K562 (cell line): ENCODE measurements around the gene CARM1. TPM values are rescaled to one million over a fixed set of nuclear protein-coding genes. Genes with fewer than 3 reads are reported as not detected.
A peak's percentile ranks its signal among the peaks of the same experiment; 100 is the strongest.

ENCODE experiments used
- ARID2 ChIP-seq: fragments of 450-650 bp; IDR thresholded peaks from 2 replicates; pipeline ENCODE4 v1.6.1; 2017; ENCODE audit warnings: antibody characterized with exemption, mild to moderate bottlenecking
- ARNT ChIP-seq, 2 experiments: fragments of 450-650 bp; IDR thresholded peaks; 2 replicates each; pipeline ENCODE4 v1.6.1; 2016; ENCODE audit warnings: mild to moderate bottlenecking in 1 of 2
- CBFB ChIP-seq: sonication (generic); formaldehyde crosslinking; IDR thresholded peaks from 2 replicates; pipeline ENCODE4 v1.4.0; 2020; ENCODE audit warnings: mild to moderate bottlenecking, missing genetic modification reagents
- CBX5 ChIP-seq: IDR thresholded peaks from 2 replicates; pipeline ENCODE4 v1.6.1; 2014; ENCODE audit warnings: low read depth, borderline replicate concordance
- CXXC5 ChIP-seq: fragments of 250-450 bp; sonication (Bioruptor Pico); IDR thresholded peaks from 2 replicates; pipeline ENCODE4 v1.8.0; 2022; ENCODE audit warnings: inconsistent platforms, mild to moderate bottlenecking, moderate library complexity
- GATA2 ChIP-seq: sonication (generic); formaldehyde crosslinking; IDR thresholded peaks from 2 replicates; pipeline ENCODE4 v1.4.0; 2020; ENCODE audit warnings: mild to moderate bottlenecking, missing genetic modification reagents
- GMEB1 ChIP-seq: fragments of 250-450 bp; sonication (Bioruptor Pico); IDR thresholded peaks from 2 replicates; pipeline ENCODE4 v1.4.0; 2020; ENCODE audit warnings: mild to moderate bottlenecking
- KLF13 ChIP-seq: fragments of 450-650 bp; IDR thresholded peaks from 2 replicates; pipeline ENCODE4 v1.6.1; 2016; ENCODE audit warnings: missing genetic modification characterization, low read depth, mild to moderate bottlenecking, missing compliant biosample characterization, moderate library complexity, borderline replicate concordance
- NR4A1 ChIP-seq, 2 experiments: fragments of 250-450 bp in 1 of 2; fragments of 450-650 bp in 1 of 2; sonication (Bioruptor Pico) in 1 of 2; IDR thresholded peaks; 2 replicates each; pipeline versions ENCODE4 v1.4.0 to v1.6.1; 2016 to 2020; ENCODE audit warnings: mild to moderate bottlenecking in 2 of 2, missing compliant biosample characterization in 1 of 2, missing genetic modification characterization in 1 of 2, moderate library complexity in 1 of 2
- PHB ChIP-seq: fragments of 250-450 bp; sonication (Bioruptor Pico); IDR thresholded peaks from 2 replicates; pipeline ENCODE4 v1.5.0; 2021
- PML ChIP-seq: IDR thresholded peaks from 2 replicates; pipeline ENCODE4 v1.6.1; 2012; ENCODE audit warnings: low read length, inconsistent platforms
- RB1 ChIP-seq: fragments of 450-650 bp; IDR thresholded peaks from 2 replicates; pipeline ENCODE4 v1.6.1; 2017; ENCODE audit warnings: low read depth, mild to moderate bottlenecking
- SAFB2 ChIP-seq: fragments of 200-400 bp; formaldehyde crosslinking; IDR thresholded peaks from 2 replicates; pipeline ENCODE4 v1.6.1; 2018; ENCODE audit warnings: borderline replicate concordance, low read length, low read depth, moderate library complexity; ENCODE audit not compliant: severe bottlenecking
- SIN3B ChIP-seq: fragments of 450-650 bp; IDR thresholded peaks from 2 replicates; pipeline ENCODE4 v1.6.1; 2017; ENCODE audit warnings: low read depth, mild to moderate bottlenecking, moderate library complexity
- SMC3 ChIP-seq: conservative IDR thresholded peaks from 2 replicates; pipeline ENCODE4 v1.6.1; 2011; ENCODE audit warnings: low read depth, low read length, improper control_type of control experiment; ENCODE audit not compliant: insufficient read depth
- SUPT5H ChIP-seq: fragments of 450-650 bp; IDR thresholded peaks from 2 replicates; pipeline ENCODE4 v1.6.1; 2016
- ZBTB34 ChIP-seq: fragments of 250-450 bp; sonication (Bioruptor Pico); IDR thresholded peaks from 2 replicates; pipeline ENCODE4 v1.8.0; 2021; ENCODE audit warnings: mild to moderate bottlenecking, moderate library complexity
- ZFPM2 ChIP-seq: fragments of 250-450 bp; sonication (Bioruptor Pico); IDR thresholded peaks from 2 replicates; pipeline ENCODE4 v1.5.1; 2022; ENCODE audit warnings: mild to moderate bottlenecking
- ZKSCAN8 ChIP-seq: fragments of 200-800 bp; sonication (Bioruptor generic); IDR thresholded peaks from 2 replicates; pipeline ENCODE4 v1.6.1; 2016; ENCODE audit warnings: missing genetic modification characterization, missing compliant biosample characterization
- ZNF3 ChIP-seq: fragments of 250-450 bp; sonication (Bioruptor Pico); IDR thresholded peaks from 2 replicates; pipeline ENCODE4 v1.5.0; 2021; ENCODE audit warnings: mild to moderate bottlenecking, moderate library complexity
- ZNF561 ChIP-seq: fragments of 450-650 bp; formaldehyde crosslinking; conservative IDR thresholded peaks from 2 replicates; pipeline ENCODE4 v1.4.0; 2020; ENCODE audit warnings: mild to moderate bottlenecking, moderate library complexity
- ZNF644 ChIP-seq: fragments of 200-800 bp; sonication (Bioruptor generic); IDR thresholded peaks from 2 replicates; pipeline ENCODE4 v1.6.1; 2016; ENCODE audit warnings: low read depth, missing genetic modification characterization, missing compliant biosample characterization
- ZNF764 ChIP-seq: fragments of 250-450 bp; sonication (Bioruptor Pico); IDR thresholded peaks from 2 replicates; pipeline ENCODE4 v1.4.0; 2020; ENCODE audit warnings: low read depth, mild to moderate bottlenecking, moderate library complexity
- polyA plus RNA-seq, 8 experiments: library from polyadenylated mRNA; depleted of rRNA in 4 of 8; stranded (reverse) in 5 of 8; unstranded in 3 of 8; fragments of >200 nt; fragmentation: Nextera tagmentation in 2 of 8; fragmentation: Illumina TruSeq in 1 of 8; extraction: Ambion mirVana in 2 of 8; extraction: Trizol in 1 of 8; gene quantifications; 2 replicates each; pipeline versions ENCODE4 v1.2.1 to v1.2.3, GENCODE V29; 2011 to 2014; ENCODE audit warnings: inconsistent platforms in 1 of 8, missing spikeins in 1 of 8
- total RNA-seq, 7 experiments: library from RNA; depleted of rRNA in 6 of 7; stranded (reverse); fragments of >200 nt in 6 of 7; fragmentation: Illumina TruSeq in 2 of 7; extraction: Trizol in 2 of 7; gene quantifications; 2 replicates each; pipeline versions ENCODE4 v1.2.1 to v1.2.3, GENCODE V29; 2011 to 2021; ENCODE audit warnings: low replicate concordance in 1 of 7
- TF ChIP-seq, protein P1 (sequence below): fragments of 200-800 bp; sonication (Bioruptor generic); IDR thresholded peaks from 2 replicates; pipeline ENCODE4 v1.6.1; 2017; ENCODE audit warnings: missing genetic modification characterization, missing compliant biosample characterization
- TF ChIP-seq, protein P2 (sequence below): fragments of 450-650 bp; IDR thresholded peaks from 2 replicates; pipeline ENCODE4 v1.6.1; 2016

Gene CARM1
- total and polyA plus RNA-seq, 9 of the 15 experiments (the other 6 are each of a cell fraction or from before 2014, with no cell fraction given) = 0.36 to 86.0 (median 29.7) TPM

DNA sequence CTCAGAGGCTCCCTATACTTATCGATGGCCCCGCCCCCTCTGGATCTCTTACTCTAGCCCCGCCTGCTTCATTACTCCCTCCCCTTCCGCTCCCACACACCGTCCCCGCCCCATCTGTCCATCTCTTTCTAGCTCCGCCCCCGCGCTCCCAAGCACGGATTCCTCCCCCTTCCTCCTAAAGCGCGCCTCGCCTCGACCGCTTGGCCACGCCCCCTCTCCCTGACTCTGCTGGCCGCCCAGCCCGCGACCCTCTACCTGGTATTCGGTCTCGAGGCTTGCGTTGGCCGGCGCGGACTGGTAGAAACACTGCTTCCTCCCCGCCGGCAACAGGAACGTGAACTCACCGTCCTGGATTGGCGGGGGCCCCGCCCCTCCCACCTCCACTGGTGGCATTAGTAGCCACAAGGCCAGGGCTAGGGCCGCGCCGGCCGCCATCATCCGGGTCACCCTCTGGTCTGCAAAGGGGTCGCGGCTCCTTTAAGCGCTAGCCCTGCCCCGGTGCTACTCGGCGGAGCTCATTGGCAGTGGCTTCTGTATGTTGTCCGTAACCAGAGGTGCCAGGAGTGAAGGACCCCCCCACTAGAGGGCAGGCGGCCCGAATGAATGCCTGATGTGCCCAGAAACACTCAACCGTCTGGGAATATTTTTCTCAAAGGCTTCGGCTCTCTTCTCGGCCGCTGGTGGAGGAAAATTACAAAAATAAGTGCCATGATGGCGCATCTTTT lies 35.4 kb upstream of the CARM1 start, which contains the start of gene TMED1 (continued):
- TF ChIP-seq GMEB1 (CRISPR knock-in tag) (no peak), KLF13 (tag) (peak; percentile 90), RB1 (no peak), ARNT (IDR thresholded peaks at IDR 0.05) (no peak), PML (peak; percentile 64), ZNF644 (tag) (no peak; the same call in 1 of the 2 replicates), ZNF3 (CRISPR knock-in tag) (no peak), ZNF561 (no peak), ZBTB34 (CRISPR knock-in tag) (no peak), CBX5 (no peak), ZNF764 (no peak), SIN3B (peak; percentile 41; the same call in 1 of the 2 replicates), SMC3 (no peak), SUPT5H (peak; percentile 93), ZKSCAN8 (no peak), CBFB (CRISPR knock-in tag) (no peak), GATA2 (no peak), ZFPM2 (CRISPR knock-in tag) (0 out of 2 replicates have a peak, but pooled peaks have one; percentile 69), ARID2 (no peak), CXXC5 (no peak; the same call in none of the 2 replicates), NR4A1 (CRISPR knock-in tag; IDR thresholded peaks at IDR 0.05) (no peak), NR4A1 (tag; IDR thresholded peaks at IDR 0.05) (no peak), PHB (CRISPR knock-in tag) (no peak), SAFB2 (no peak)
- TF ChIP-seq, protein P1, sequence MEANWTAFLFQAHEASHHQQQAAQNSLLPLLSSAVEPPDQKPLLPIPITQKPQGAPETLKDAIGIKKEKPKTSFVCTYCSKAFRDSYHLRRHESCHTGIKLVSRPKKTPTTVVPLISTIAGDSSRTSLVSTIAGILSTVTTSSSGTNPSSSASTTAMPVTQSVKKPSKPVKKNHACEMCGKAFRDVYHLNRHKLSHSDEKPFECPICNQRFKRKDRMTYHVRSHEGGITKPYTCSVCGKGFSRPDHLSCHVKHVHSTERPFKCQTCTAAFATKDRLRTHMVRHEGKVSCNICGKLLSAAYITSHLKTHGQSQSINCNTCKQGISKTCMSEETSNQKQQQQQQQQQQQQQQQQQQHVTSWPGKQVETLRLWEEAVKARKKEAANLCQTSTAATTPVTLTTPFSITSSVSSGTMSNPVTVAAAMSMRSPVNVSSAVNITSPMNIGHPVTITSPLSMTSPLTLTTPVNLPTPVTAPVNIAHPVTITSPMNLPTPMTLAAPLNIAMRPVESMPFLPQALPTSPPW (CRISPR knock-in tag) = peak; percentile 93
- TF ChIP-seq, protein P2, sequence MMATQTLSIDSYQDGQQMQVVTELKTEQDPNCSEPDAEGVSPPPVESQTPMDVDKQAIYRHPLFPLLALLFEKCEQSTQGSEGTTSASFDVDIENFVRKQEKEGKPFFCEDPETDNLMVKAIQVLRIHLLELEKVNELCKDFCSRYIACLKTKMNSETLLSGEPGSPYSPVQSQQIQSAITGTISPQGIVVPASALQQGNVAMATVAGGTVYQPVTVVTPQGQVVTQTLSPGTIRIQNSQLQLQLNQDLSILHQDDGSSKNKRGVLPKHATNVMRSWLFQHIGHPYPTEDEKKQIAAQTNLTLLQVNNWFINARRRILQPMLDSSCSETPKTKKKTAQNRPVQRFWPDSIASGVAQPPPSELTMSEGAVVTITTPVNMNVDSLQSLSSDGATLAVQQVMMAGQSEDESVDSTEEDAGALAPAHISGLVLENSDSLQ = peak; percentile 96
